Fibroblast of villous mesenchyme (primary cell): Measurements from ENCODE around the gene GCG. TPM values are rescaled to one million over a fixed set of nuclear protein-coding genes. Genes with fewer than 3 reads are reported as not detected.

Source experiments
- DNase-seq: peaks from one replicate; pipeline ENCODE4 v3.0.0-alpha.2; 2010; ENCODE audit warnings: low read depth
- H3K4me3 ChIP-seq: 2 replicates; pipeline ENCODE4 v1.5.1; 2011; ENCODE audit warnings: low read depth, mild to moderate bottlenecking, low read length
- CTCF ChIP-seq: IDR thresholded peaks from 2 replicates; pipeline ENCODE4 v1.5.1; 2012; ENCODE audit warnings: low read depth, mild to moderate bottlenecking, low read length; ENCODE audit not compliant: insufficient read depth
- total RNA-seq: library from RNA; depleted of rRNA; stranded (reverse); fragments of >200 nt; gene quantifications from 2 replicates; pipeline ENCODE4 v1.2.3, GENCODE V29; 2012

GCG gene
- total RNA-seq, 1 donor, result not detected

- no peak for DNase-seq
- H3K4me3 ChIP-seq, result no peak overlapping the region
- no peak for TF ChIP-seq CTCF
Observed at GRCh38 chr2:162185541-162186232, 33.6 kb upstream of the GCG start.

- TF ChIP-seq CTCF, result no peak
- DNase-seq, result no peak
Observed at GRCh38 chr2:162184821-162185450, 32.9 kb upstream of the GCG start.

GRCh38 chr2:162184359-162184758 is 32.3 kb upstream of the GCG start:
- no peak overlapping the region for H3K4me3 ChIP-seq
- no peak for TF ChIP-seq CTCF
- DNase-seq, result no peak

More at GRCh38 chr2:162184821-162185450, 32.9 kb upstream of the GCG start:
- no peak overlapping the region for H3K4me3 ChIP-seq

GRCh38 chr2:162182395-162182794 is 30.3 kb upstream of the GCG start:
- TF ChIP-seq CTCF, result no peak
- no peak for DNase-seq
- no peak overlapping the region for H3K4me3 ChIP-seq

DNA sequence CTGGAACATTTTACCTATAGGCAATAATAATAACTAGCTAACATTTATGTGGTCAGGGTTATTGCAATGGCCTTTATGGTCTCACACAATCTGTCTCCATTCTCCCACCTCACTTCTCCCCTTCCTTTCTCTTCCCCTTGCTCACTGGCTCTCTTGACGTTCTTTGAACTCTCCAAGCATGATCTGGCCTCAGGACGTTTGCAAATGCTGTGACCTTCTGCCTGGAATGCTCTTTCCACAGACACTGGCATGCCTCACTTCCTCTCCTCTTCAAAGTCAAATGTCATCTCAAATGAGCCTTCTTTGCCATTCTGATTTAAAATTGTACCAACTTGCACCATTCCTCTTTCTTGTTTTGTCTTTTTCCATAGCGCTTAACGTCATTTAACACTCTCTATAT is 25.3 kb upstream of the GCG start:
- no peak for TF ChIP-seq CTCF
- DNase-seq, result no peak
- H3K4me3 ChIP-seq, result no peak overlapping the region

DNA sequence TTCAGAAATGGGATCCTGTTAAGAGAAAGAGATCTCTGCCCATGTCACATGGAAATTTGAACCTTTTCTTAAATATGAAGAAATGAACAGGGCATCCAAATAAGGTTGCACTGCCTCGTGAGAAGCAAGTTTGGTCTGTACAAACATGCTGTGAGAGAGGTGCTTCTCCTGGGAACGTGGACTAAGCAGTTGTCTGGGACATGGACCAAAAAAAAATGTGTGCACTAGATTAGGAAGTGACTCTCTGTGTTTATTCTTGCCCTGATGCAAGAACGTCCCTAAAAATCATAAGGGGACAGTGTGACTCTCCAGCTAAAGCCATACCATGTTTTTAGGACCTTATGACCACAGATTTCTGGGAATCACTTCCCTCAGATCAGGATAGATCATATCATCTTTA is 23.7 kb upstream of the GCG start:
- no peak overlapping the region for H3K4me3 ChIP-seq
- TF ChIP-seq CTCF, result no peak
- DNase-seq, result no peak
